ENCODE data around the gene ZNF853.

The ZNF853 gene

DNA sequence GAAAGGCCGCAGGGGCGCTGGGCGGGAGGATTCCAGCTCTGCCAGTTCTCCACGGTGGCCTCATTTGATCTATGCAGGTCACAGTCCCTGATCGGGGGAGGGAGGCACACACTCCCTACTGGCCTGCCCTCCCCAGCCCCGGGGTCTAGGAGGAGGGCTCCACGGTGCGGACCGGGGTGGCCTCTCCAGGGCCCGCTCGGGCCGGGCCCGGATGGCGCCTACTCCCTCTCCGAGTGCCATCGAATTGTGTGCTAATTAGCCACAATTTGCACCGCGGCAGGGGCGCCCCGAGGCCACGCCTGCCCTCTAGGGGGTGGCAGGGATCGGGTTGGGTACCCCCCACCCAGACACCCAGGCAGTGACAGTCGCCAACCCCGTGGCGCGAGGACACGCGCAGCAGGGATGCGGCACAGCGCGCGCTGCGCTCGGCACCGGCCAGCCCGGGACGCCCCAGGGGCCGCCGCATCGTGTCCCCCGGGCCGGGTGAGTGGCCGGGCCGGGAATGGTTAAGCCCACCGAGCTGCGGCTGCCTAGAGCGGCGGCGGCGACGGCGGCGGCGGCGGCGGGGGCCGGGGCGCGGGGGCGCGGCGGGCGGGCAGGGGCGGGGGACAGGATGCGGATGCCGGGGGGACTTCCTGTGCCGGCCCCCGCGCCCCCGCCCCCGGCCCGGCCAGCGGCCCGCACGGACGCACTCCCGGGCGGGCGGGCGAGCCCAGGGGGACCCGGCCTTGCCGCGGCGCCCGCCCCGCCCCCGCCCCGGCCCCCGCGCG lies at the start of gene ZNF853:
TSS of gene ZNF853 (plus strand) at position 658 of the 770 bp plus-strand sequence. CDS start 565 bp downstream, outside the sequence.
- H3K4me3 ChIP-seq (ENCODE audit: low read depth, low read length) = peak within 1 kb of the TSS; percentile 11
- TF ChIP-seq, protein P1, sequence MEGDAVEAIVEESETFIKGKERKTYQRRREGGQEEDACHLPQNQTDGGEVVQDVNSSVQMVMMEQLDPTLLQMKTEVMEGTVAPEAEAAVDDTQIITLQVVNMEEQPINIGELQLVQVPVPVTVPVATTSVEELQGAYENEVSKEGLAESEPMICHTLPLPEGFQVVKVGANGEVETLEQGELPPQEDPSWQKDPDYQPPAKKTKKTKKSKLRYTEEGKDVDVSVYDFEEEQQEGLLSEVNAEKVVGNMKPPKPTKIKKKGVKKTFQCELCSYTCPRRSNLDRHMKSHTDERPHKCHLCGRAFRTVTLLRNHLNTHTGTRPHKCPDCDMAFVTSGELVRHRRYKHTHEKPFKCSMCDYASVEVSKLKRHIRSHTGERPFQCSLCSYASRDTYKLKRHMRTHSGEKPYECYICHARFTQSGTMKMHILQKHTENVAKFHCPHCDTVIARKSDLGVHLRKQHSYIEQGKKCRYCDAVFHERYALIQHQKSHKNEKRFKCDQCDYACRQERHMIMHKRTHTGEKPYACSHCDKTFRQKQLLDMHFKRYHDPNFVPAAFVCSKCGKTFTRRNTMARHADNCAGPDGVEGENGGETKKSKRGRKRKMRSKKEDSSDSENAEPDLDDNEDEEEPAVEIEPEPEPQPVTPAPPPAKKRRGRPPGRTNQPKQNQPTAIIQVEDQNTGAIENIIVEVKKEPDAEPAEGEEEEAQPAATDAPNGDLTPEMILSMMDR (IDR thresholded peaks at IDR 0.05; ENCODE audit: low read depth, low read length) = peak; percentile 15
- no peak for TF ChIP-seq MYC (IDR thresholded peaks at IDR 0.05; ENCODE audit: low read depth, low read length)
- TF ChIP-seq POLR2A (IDR thresholded peaks at IDR 0.05; ENCODE audit: extremely low read depth, insufficient read length) = no peak
- TF ChIP-seq, protein P2, sequence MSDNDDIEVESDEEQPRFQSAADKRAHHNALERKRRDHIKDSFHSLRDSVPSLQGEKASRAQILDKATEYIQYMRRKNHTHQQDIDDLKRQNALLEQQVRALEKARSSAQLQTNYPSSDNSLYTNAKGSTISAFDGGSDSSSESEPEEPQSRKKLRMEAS (IDR thresholded peaks at IDR 0.05; ENCODE audit: low read depth, low read length) = no peak
- DNase-seq (ENCODE audit: low read depth) = peak; percentile 41

DNA sequence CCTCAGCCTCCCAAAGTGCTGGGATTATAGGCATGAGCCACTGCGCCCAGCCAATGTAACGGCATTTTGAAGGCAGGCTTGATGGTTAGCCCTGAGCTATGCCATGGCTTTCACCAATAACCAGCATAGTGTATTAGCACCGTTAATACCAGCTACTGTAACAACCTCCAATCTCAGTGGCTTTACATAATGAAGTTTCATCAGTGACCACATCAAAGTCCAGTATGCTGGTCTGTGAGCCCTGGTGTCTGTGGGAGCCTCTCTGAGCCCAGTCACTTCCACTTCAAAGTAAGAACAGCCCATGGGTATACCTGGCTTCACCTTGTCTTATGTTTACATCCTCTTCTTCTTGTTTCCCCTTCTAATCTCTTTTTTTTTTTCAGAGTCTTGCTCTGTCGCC lies 49.8 kb upstream of the ZNF853 start:
- TF ChIP-seq MYC (IDR thresholded peaks at IDR 0.05; ENCODE audit: low read depth, low read length) (no peak), POLR2A (IDR thresholded peaks at IDR 0.05; ENCODE audit: extremely low read depth, insufficient read length) (no peak)
- TF ChIP-seq, protein P1 (IDR thresholded peaks at IDR 0.05; ENCODE audit: low read depth, low read length) = no peak
- TF ChIP-seq, protein P2 (IDR thresholded peaks at IDR 0.05; ENCODE audit: low read depth, low read length) = no peak
- DNase-seq (ENCODE audit: low read depth) = no peak

DNA sequence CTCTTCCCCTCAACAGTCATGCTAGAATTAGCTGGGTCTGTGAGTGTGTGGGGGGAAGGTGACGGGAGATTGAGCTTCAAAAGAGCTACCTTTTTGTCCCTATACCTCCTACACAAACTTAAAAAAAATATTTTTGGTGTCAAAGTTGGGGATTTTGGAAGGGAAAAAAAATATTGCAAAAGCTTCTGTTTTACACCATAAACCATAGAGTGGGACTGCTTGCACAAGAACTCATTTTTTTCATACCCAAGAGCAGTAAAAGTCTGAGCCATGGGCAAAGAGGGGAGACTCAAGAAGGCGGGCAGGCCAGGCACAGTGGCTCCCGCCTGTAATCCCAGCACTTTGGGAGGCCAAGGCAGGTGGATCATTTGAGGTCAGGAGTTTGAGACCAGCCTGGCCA lies 47.5 kb upstream of the ZNF853 start:
- no peak for DNase-seq (ENCODE audit: low read depth)
- TF ChIP-seq MYC (IDR thresholded peaks at IDR 0.05; ENCODE audit: low read depth, low read length) (no peak), POLR2A (IDR thresholded peaks at IDR 0.05; ENCODE audit: extremely low read depth, insufficient read length) (no peak)
- TF ChIP-seq, protein P1 (IDR thresholded peaks at IDR 0.05; ENCODE audit: low read depth, low read length) = no peak
- TF ChIP-seq, protein P2 (IDR thresholded peaks at IDR 0.05; ENCODE audit: low read depth, low read length) = no peak
- no peak overlapping the region for H3K4me3 ChIP-seq (ENCODE audit: low read depth, low read length)

More for the DNA sequence above, 49.8 kb upstream of the ZNF853 start:
- H3K4me3 ChIP-seq (ENCODE audit: low read depth, low read length) = no peak overlapping the region

DNA sequence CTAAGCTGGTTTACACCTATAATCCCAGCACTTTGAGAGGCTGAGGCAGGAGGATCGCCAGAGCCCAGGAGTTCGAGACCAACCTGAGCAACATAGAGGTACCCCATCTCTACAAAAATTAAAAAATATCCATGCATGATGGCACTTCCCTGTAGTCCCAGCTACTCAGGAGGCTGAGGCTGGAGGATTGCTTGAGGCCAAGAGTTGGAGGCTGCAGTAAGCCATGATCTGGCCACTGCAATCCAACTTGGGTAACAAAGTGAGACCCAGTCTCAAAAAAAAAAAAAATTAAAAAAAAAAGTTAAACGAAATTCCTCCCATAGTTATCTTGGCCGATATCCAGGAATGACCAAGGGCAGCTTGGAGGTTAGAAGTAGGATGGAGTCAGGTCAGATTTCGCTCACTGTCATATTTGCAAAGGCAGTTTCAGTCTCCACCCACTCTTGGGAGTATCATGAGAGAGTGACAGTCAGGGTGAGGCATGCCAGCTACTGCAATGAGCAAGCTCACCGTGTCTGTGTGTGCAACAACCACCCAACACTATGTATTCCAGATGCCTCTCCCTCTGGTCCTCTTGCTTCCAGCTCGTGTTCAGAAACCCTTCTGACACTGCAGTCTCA lies 44.1 kb upstream of the ZNF853 start:
- DNase-seq (ENCODE audit: low read depth) = no peak
- TF ChIP-seq, protein P2 (IDR thresholded peaks at IDR 0.05; ENCODE audit: low read depth, low read length) = no peak
- no peak for TF ChIP-seq MYC (IDR thresholded peaks at IDR 0.05; ENCODE audit: low read depth, low read length)
- no peak for TF ChIP-seq POLR2A (IDR thresholded peaks at IDR 0.05; ENCODE audit: extremely low read depth, insufficient read length)
- TF ChIP-seq, protein P1 (IDR thresholded peaks at IDR 0.05; ENCODE audit: low read depth, low read length) = no peak
- H3K4me3 ChIP-seq (ENCODE audit: low read depth, low read length) = no peak overlapping the region

DNA sequence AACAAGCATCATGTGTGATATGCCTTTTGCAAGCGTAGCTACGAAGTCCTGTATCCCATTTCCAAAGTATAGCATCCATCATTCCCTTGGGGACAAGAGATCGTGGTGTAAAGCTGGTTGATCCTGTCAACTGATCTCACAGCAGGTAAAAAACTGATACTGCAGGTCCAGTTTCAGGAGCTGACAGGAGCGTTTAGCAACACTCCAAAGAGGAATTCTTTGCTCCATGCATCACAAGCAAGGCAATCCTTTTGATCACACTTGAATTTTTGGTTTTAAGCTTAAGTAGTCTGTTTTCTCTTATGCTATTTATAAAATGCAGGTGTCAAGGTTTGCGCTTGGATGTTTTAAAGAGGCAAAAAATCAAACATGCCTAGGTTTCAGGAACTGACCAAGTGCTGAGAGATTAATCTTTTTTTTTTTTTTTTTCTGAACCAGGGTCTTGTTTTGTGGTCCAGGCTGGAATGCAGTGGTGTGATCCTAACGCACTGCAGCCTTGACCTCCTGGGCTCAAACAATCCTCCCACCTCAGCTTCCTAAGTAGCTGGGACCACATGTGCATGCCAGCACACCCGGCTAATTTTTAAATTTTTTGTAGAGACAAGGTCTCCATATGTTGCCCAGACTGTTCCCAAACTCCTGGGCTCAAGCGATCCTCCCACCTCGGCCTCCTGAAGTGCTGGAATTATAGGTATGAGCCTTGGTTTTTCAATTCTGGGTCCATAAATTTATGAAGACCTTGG lies 40.0 kb upstream of the ZNF853 start:
- H3K4me3 ChIP-seq (ENCODE audit: low read depth, low read length) = no peak overlapping the region
- no peak for DNase-seq (ENCODE audit: low read depth)
- TF ChIP-seq, protein P2 (IDR thresholded peaks at IDR 0.05; ENCODE audit: low read depth, low read length) = no peak
- no peak for TF ChIP-seq MYC (IDR thresholded peaks at IDR 0.05; ENCODE audit: low read depth, low read length)
- TF ChIP-seq POLR2A (IDR thresholded peaks at IDR 0.05; ENCODE audit: extremely low read depth, insufficient read length) = no peak
- TF ChIP-seq, protein P1 (IDR thresholded peaks at IDR 0.05; ENCODE audit: low read depth, low read length) = no peak
